ENCODE data around the gene NRXN2.
A peak's percentile ranks its signal among the peaks of the same experiment; 100 is the strongest.

The NRXN2 gene

GRCh38 chr11:64649291-64649697, 73.7 kb downstream of the NRXN2 start:
- peak; percentile 19 for DNase-seq (ENCODE audit: low spot score)

GRCh38 chr11:64648551-64648950, 74.4 kb downstream of the NRXN2 start:
- no peak for DNase-seq (ENCODE audit: low spot score)

GRCh38 chr11:64647019-64647779, 75.8 kb downstream of the NRXN2 start:
- DNase-seq (ENCODE audit: low spot score) = no peak

GRCh38 chr11:64644647-64645275, 78.2 kb downstream of the NRXN2 start:
- no peak for DNase-seq (ENCODE audit: low spot score)

GRCh38 chr11:64643920-64644646, 78.9 kb downstream of the NRXN2 start:
- no peak for DNase-seq (ENCODE audit: low spot score)

GRCh38 chr11:64643256-64643881, 79.6 kb downstream of the NRXN2 start:
- no peak for DNase-seq (ENCODE audit: low spot score)

- no peak for DNase-seq (ENCODE audit: low spot score)
Measured at GRCh38 chr11:64642871-64643255, 80.1 kb downstream of the NRXN2 start.

GRCh38 chr11:64642418-64642735, 80.6 kb downstream of the NRXN2 start:
- DNase-seq (ENCODE audit: low spot score) = no peak

- no peak for DNase-seq (ENCODE audit: low spot score)
Measured at GRCh38 chr11:64641596-64642417, 81.2 kb downstream of the NRXN2 start.

- DNase-seq (ENCODE audit: low spot score) = no peak
Measured at GRCh38 chr11:64639885-64640284, 83.1 kb downstream of the NRXN2 start.

GRCh38 chr11:64638829-64639228, 84.2 kb downstream of the NRXN2 start:
- no peak for DNase-seq (ENCODE audit: low spot score)

- DNase-seq (ENCODE audit: low spot score) = no peak
Measured at GRCh38 chr11:64638018-64638665, 84.9 kb downstream of the NRXN2 start.

GRCh38 chr11:64637334-64638017, 85.5 kb downstream of the NRXN2 start:
- no peak for DNase-seq (ENCODE audit: low spot score)

GRCh38 chr11:64633555-64634159, 89.3 kb downstream of the NRXN2 start:
- no peak for DNase-seq (ENCODE audit: low spot score)

- no peak for DNase-seq (ENCODE audit: low spot score)
Measured at GRCh38 chr11:64632654-64633053, 90.3 kb downstream of the NRXN2 start.

- no peak for DNase-seq (ENCODE audit: low spot score)
Measured at GRCh38 chr11:64632237-64632636, 90.8 kb downstream of the NRXN2 start.

- no peak for DNase-seq (ENCODE audit: low spot score)
Measured at GRCh38 chr11:64631675-64632074, 91.3 kb downstream of the NRXN2 start.

GRCh38 chr11:64629796-64630562, 93.0 kb downstream of the NRXN2 start:
- DNase-seq (ENCODE audit: low spot score) = no peak

GRCh38 chr11:64629103-64629502, 93.9 kb downstream of the NRXN2 start:
- DNase-seq (ENCODE audit: low spot score) = no peak

GRCh38 chr11:64628596-64628995, 94.4 kb downstream of the NRXN2 start:
- no peak for DNase-seq (ENCODE audit: low spot score)

All from kidney capillary endothelial cell (primary cell).